ENCODE data around the gene DCAKD. TPM values are rescaled to one million over a fixed set of nuclear protein-coding genes. Genes with fewer than 3 reads are reported as not detected.

DCAKD gene
- total and polyA plus RNA-seq, 2 of the 8 experiments (the other 6 are each of a cell fraction or from before 2014, with no cell fraction given), result 35.6 to 52.9 TPM

- Histone ChIP-seq H2AK5ac (ENCODE audit: low read depth, low read length) (no peak overlapping the region), H4K5ac (ENCODE audit: insufficient read length, low read depth, low read length) (no peak overlapping the region), H3K79me2 (ENCODE audit: control insufficient read depth in 1 of 2, insufficient read depth in 2 of 2, low read length in 2 of 2) (no peaks in the 10 kb centered on the region), H3K18ac (ENCODE audit: extremely low read depth, low read length) (no peak overlapping the region), H3K56ac (replicated peaks; ENCODE audit: insufficient read length, low read depth, low read length) (peak overlapping the region; percentile 64), H4K91ac (replicated peaks; ENCODE audit: insufficient read length, low read length) (no peak overlapping the region), H3K9me3 (ENCODE audit: insufficient read depth in 2 of 2, low read depth in 1 of 2, low read length in 1 of 2) (no peaks in the 10 kb centered on the region), H3K4me1 (replicated peaks in 1 of 4; ENCODE audit: control insufficient read depth in 3 of 4, insufficient read depth in 4 of 4, low read length in 3 of 4) (peaks cover 9 to 24% (median 14%) of the 10 kb centered on the region in 4 experiments), H4K8ac (ENCODE audit: extremely low read depth, insufficient read depth, low read length) (peak overlapping the region; percentile 76), H3K27me3 (replicated peaks in 1 of 4; ENCODE audit: control insufficient read depth in 3 of 4, extremely low read depth in 1 of 4, insufficient read depth in 3 of 4, low read length in 3 of 4) (peaks cover 20 to 43% (median 40%) of the 10 kb centered on the region in 4 experiments), H2BK120ac (replicated peaks; ENCODE audit: low read depth, low read length) (no peak overlapping the region), H2BK12ac (ENCODE audit: low read depth, low read length) (peak overlapping the region; percentile 71; the same call in 1 of the 2 replicates), H3K23ac (ENCODE audit: insufficient read length) (no peak overlapping the region), H3K4me2 (ENCODE audit: insufficient read depth in 1 of 2, low read depth in 2 of 2, low read length in 2 of 2) (peak overlapping the region; percentile 56 to 84), H3K27ac (ENCODE audit: low read depth, low read length) (no peak overlapping the region), H3K36me3 (ENCODE audit: control insufficient read depth in 2 of 4, insufficient read depth in 4 of 4, low read length in 3 of 4) (no peaks in the 10 kb centered on the region), H3K4me3 (ENCODE audit: extremely low read depth in 1 of 4, insufficient read depth in 2 of 4, low read depth in 3 of 4, low read length in 4 of 4) (peak overlapping the region; percentile 19 to 66 (median 34); a peak in 5 of 8 replicates), H4K20me1 (replicated peaks in 1 of 2; ENCODE audit: control insufficient read depth in 1 of 2, insufficient read depth in 2 of 2, low read length in 2 of 2) (peaks cover 0 to 4% of the 10 kb centered on the region in 2 experiments), H3K79me1 (ENCODE audit: low read depth, low read length) (no peaks in the 10 kb centered on the region), H3K4ac (replicated peaks; ENCODE audit: insufficient read length, low read depth, low read length) (no peak overlapping the region), H3K9ac (replicated peaks in 1 of 4; ENCODE audit: extremely low read depth in 1 of 4, low read depth in 3 of 4, low read length in 3 of 4) (no peak overlapping the region; a peak in 1 of 7 replicates), H3K23me2 (ENCODE audit: low read depth, low read length) (peaks cover 3% of the 10 kb centered on the region; the same call in 1 of the 2 replicates), H2BK15ac (ENCODE audit: low read length) (peak overlapping the region; percentile 88), H2BK5ac (ENCODE audit: low read depth, low read length) (no peak overlapping the region), H2BK20ac (ENCODE audit: low read length) (no peak overlapping the region), H3K14ac (ENCODE audit: insufficient read length) (no peak overlapping the region), H2AFZ (ENCODE audit: low read length) (no peak overlapping the region)
- ChIA-PET POLR2A (ENCODE audit: partially characterized antibody) (interaction anchor here (3.4 to 3.7 kb wide), 2 partner anchors 10 to 47 kb away, joined by 11 to 14 read pairs; no protein-coding TSS in a partner anchor), CTCF (ENCODE audit: partially characterized antibody) (interaction anchor here (0.7 to 16.2 kb wide), 12 partner anchors 8 to 239 kb away, joined by 3 to 243 read pairs (median 16); partner anchors contain the start of genes DCAKD and GFAP)
- no peak for FAIRE-seq
- no peak for DNase-seq (ENCODE audit: low read depth in 1 of 2, low spot score in 2 of 2)
- TF ChIP-seq GABPA (IDR thresholded peaks at IDR 0.05; ENCODE audit: borderline replicate concordance, insufficient read depth, low read length), result no peak
- TF ChIP-seq CTBP2 (IDR thresholded peaks at IDR 0.05; ENCODE audit: borderline replicate concordance, insufficient read depth, insufficient read length, low read length), result no peak
- no peak for TF ChIP-seq BRCA1 (IDR thresholded peaks at IDR 0.05; ENCODE audit: low read depth, low read length)
- no peak for TF ChIP-seq ATF3 (IDR thresholded peaks at IDR 0.05; ENCODE audit: insufficient read depth, low read depth, low read length)
- no peak for TF ChIP-seq POLR2A (IDR thresholded peaks at IDR 0.05; ENCODE audit: control extremely low read depth in 1 of 2, low read depth in 2 of 2, low read length in 2 of 2)
- no peak for TF ChIP-seq MAFK (IDR thresholded peaks at IDR 0.05; ENCODE audit: low read depth, low read length)
- TF ChIP-seq NRF1 (IDR thresholded peaks at IDR 0.05; ENCODE audit: low read depth, low read length), result no peak
- TF ChIP-seq SP1 (IDR thresholded peaks at IDR 0.05; ENCODE audit: low read depth, low read length), result no peak
- 46% methylated on average over 4 of the region's 4 CpGs; no CpG with 5 or more reads in 1 of the 2 experiments for WGBS, 2 experiments (ENCODE audit: extremely low coverage in 1 of 2, insufficient coverage in 1 of 2, insufficient read length in 1 of 2, insufficient replicate concordance in 2 of 2, low coverage in 1 of 2, low lambda C conversion rate in 2 of 2, missing lambda C conversion rate in 1 of 2)
Observed at GRCh38 chr17:45018514-45018847, 33.0 kb downstream of the DCAKD start.
